GM12878 (cell line): ENCODE results near the gene PDE8B.

ENCODE experiments used
- ASH2L ChIP-seq: fragments of 300-600, 200-600 bp; sonication (generic); IDR thresholded peaks from 2 replicates; pipeline ENCODE4 v1.6.1; 2017; ENCODE audit warnings: low read depth, mild to moderate bottlenecking, borderline replicate concordance
- BHLHE40 ChIP-seq, 2 experiments: fragments of 450-650 bp in 1 of 2; IDR thresholded peaks; 2 replicates each; pipeline ENCODE4 v1.6.1; 2011 to 2017; ENCODE audit warnings: low read depth in 2 of 2, borderline replicate concordance in 1 of 2, improper control_type of control experiment in 1 of 2, low read length in 1 of 2, mild to moderate bottlenecking in 1 of 2
- CBX3 ChIP-seq: fragments of 200-600 bp; sonication (generic); IDR thresholded peaks from 2 replicates; pipeline ENCODE4 v1.6.1; 2016; ENCODE audit warnings: low read depth, borderline replicate concordance
- CBX5 ChIP-seq: sonication (generic); IDR thresholded peaks from 2 replicates; pipeline ENCODE4 v1.6.1; 2016; ENCODE audit warnings: low read depth, moderate library complexity, mild to moderate bottlenecking, inconsistent platforms
- CEBPB ChIP-seq, 2 experiments: fragments of 150-350 bp in 1 of 2; IDR thresholded peaks; 2 replicates each; pipeline ENCODE4 v1.6.1; 2012 to 2014; ENCODE audit warnings: low read depth in 2 of 2, low read length in 2 of 2, borderline replicate concordance in 1 of 2, inconsistent platforms in 1 of 2
- CHD4 ChIP-seq: fragments of 200-600 bp; sonication (generic); IDR thresholded peaks from 2 replicates; pipeline ENCODE4 v1.6.1; 2016; ENCODE audit warnings: mild to moderate bottlenecking
- CTCF ChIP-seq, 3 experiments: IDR thresholded peaks in 2 of 3; conservative IDR thresholded peaks in 1 of 3; 2 replicates each; pipeline ENCODE4 v1.5.1; 2011; ENCODE audit warnings: low read depth in 3 of 3, low read length in 3 of 3, mild to moderate bottlenecking in 3 of 3, control low read depth in 2 of 3, moderate library complexity in 2 of 3, inconsistent platforms in 1 of 3, mixed read lengths in 1 of 3; ENCODE audit not compliant: control insufficient read depth in 2 of 3, insufficient read depth in 1 of 3; ENCODE audit errors: extremely low read depth in 1 of 3
- EZH2 ChIP-seq: IDR thresholded peaks from 2 replicates; pipeline ENCODE4 v1.6.1; 2012; ENCODE audit warnings: low read depth, mild to moderate bottlenecking, control low read depth, inconsistent platforms, low read length, borderline replicate concordance; ENCODE audit not compliant: control insufficient read depth
- POLR2A ChIP-seq: IDR thresholded peaks from 2 replicates; pipeline ENCODE4 v1.6.1; 2011; ENCODE audit warnings: low read depth, mild to moderate bottlenecking, low read length
- RCOR1 ChIP-seq: conservative IDR thresholded peaks from 2 replicates; pipeline ENCODE4 v1.6.1; 2012; ENCODE audit warnings: low read depth, low read length, improper control_type of control experiment
- SPI1 ChIP-seq: IDR thresholded peaks from 2 replicates; pipeline ENCODE4 v1.6.1; 2011; ENCODE audit warnings: low read depth, mild to moderate bottlenecking, low read length, moderate library complexity, borderline replicate concordance; ENCODE audit not compliant: insufficient read depth
- ZBED1 ChIP-seq: IDR thresholded peaks from 2 replicates; pipeline ENCODE4 v1.6.1; 2016; ENCODE audit warnings: borderline replicate concordance
- ZNF24 ChIP-seq: fragments of 450-650 bp; IDR thresholded peaks from 2 replicates; pipeline ENCODE4 v1.6.1; 2017; ENCODE audit warnings: antibody characterized with exemption, mild to moderate bottlenecking

- no peak for TF ChIP-seq EZH2
- no peak for TF ChIP-seq CTCF (IDR thresholded peaks at IDR 0.05 in 2 of 3, conservative IDR thresholded peaks at IDR 0.05 in 1 of 3; ENCODE audit: control insufficient read depth in 2 of 3, extremely low read depth in 1 of 3, insufficient read depth in 1 of 3, low read depth in 3 of 3, low read length in 3 of 3)
- no peak for TF ChIP-seq ASH2L
- no peak for TF ChIP-seq RCOR1
- TF ChIP-seq ZBED1: no peak
- no peak for TF ChIP-seq BHLHE40 (IDR thresholded peaks at IDR 0.05; ENCODE audit: borderline replicate concordance in 1 of 2, low read depth in 2 of 2, low read length in 1 of 2)
- no peak for TF ChIP-seq CBX3
- no peak for TF ChIP-seq SPI1
- no peak for TF ChIP-seq POLR2A
- no peak for TF ChIP-seq ZNF24
- no peak for TF ChIP-seq CBX5
- TF ChIP-seq CHD4: no peak
- TF ChIP-seq CEBPB (IDR thresholded peaks at IDR 0.05; ENCODE audit: borderline replicate concordance in 1 of 2, low read depth in 2 of 2, low read length in 2 of 2): no peak
Measured at GRCh38 chr5:77461287-77461686, 250.8 kb downstream of the PDE8B start.
